ENCODE data around the gene CDK5R1. TPM values are rescaled to one million over a fixed set of nuclear protein-coding genes. Genes with fewer than 3 reads are reported as not detected.

CDK5R1 gene
- total and polyA plus RNA-seq, 3 experiments from 2014 or later: 6.0 to 7.0 (median 6.8) TPM

GRCh38 chr17:32484041-32484461, 2.7 kb upstream of the CDK5R1 start:
- ChIA-PET POLR2A (interaction anchor here (1.8 kb wide), 1 partner anchor 40 kb away, joined by 8 read pairs; the partner anchor contains the start of gene PSMD11), CTCF (interaction anchor here (0.7 to 6.7 kb wide), 27 partner anchors 8 to 393 kb away, joined by 3 to 44 read pairs (median 4); partner anchors contain the start of genes MYO1D and PSMD11)
- no peak for DNase-seq
- H3K4me3 ChIP-seq (ENCODE audit: low read length): no peak overlapping the region
- H3K4me1 ChIP-seq (ENCODE audit: insufficient read depth, low read length): peaks cover 20% of the 10 kb centered on the region
- H3K27me3 ChIP-seq (ENCODE audit: insufficient read depth, low read length, poor library complexity, severe bottlenecking): no peaks in the 10 kb centered on the region
- Mint-ChIP-seq H3K27me3 (peaks cover 0 to 3% of the 10 kb centered on the region in 2 donors), H3K9me3 (no peaks in the 10 kb centered on the region), H3K4me1 (peaks cover 17 to 20% (median 17%) of the 10 kb centered on the region in 3 donors), H3K4me3 (peak overlapping the region in 6 of 7 donors; percentile 3 to 86 (median 56)), H3K36me3 (peaks cover 0 to 49% (median 9%) of the 10 kb centered on the region in 3 donors), H3K27ac (peak overlapping the region in 7 of 8 donors; percentile 0 to 93 (median 56))
- peaks cover 17% of the 10 kb centered on the region for H3K36me3 ChIP-seq (ENCODE audit: insufficient read depth, low read length)
- H3K9me3 ChIP-seq (ENCODE audit: low read length): no peaks in the 10 kb centered on the region
- no peak overlapping the region for H3K27ac ChIP-seq (ENCODE audit: low read depth, low read length)

GRCh38 chr17:32484628-32485027, 2.2 kb upstream of the CDK5R1 start:
- peak overlapping the region in 3 of 8 donors; percentile 17 to 58 (median 46) for H3K27ac Mint-ChIP-seq
- H3K27ac ChIP-seq (ENCODE audit: low read depth, low read length): no peak overlapping the region
- H3K36me3 Mint-ChIP-seq: peaks cover 0 to 48% (median 4%) of the 10 kb centered on the region in 3 donors
- no peak overlapping the region for H3K4me3 ChIP-seq (ENCODE audit: low read length)
- H3K9me3 Mint-ChIP-seq: no peaks in the 10 kb centered on the region
- H3K4me3 Mint-ChIP-seq: peak overlapping the region in 4 of 7 donors; percentile 35 to 86 (median 44)
- H3K36me3 ChIP-seq (ENCODE audit: insufficient read depth, low read length): peaks cover 12% of the 10 kb centered on the region
- H3K9me3 ChIP-seq (ENCODE audit: low read length): no peaks in the 10 kb centered on the region
- H3K4me1 ChIP-seq (ENCODE audit: insufficient read depth, low read length): peaks cover 26% of the 10 kb centered on the region
- H3K27me3 ChIP-seq (ENCODE audit: insufficient read depth, low read length, poor library complexity, severe bottlenecking): no peaks in the 10 kb centered on the region
- DNase-seq: no peak
- peaks cover 0 to 3% of the 10 kb centered on the region in 2 donors for H3K27me3 Mint-ChIP-seq
- CTCF ChIA-PET: interaction anchor here (0.9 to 6.7 kb wide), 15 partner anchors 8 to 393 kb away, joined by 3 to 44 read pairs (median 6); partner anchors contain the start of gene MYO1D
- H3K4me1 Mint-ChIP-seq: peaks cover 22 to 26% (median 22%) of the 10 kb centered on the region in 3 donors
- POLR2A ChIA-PET: interaction anchor here (1.8 kb wide), 1 partner anchor 41 kb away, joined by 8 read pairs; the partner anchor contains the start of gene PSMD11

GRCh38 chr17:32485261-32486110, 1.3 kb upstream of the CDK5R1 start:
- Histone ChIP-seq H3K36me3 (ENCODE audit: insufficient read depth, low read length) (peaks cover 6% of the 10 kb centered on the region), H3K9me3 (ENCODE audit: low read length) (no peaks in the 10 kb centered on the region), H3K4me1 (ENCODE audit: insufficient read depth, low read length) (peaks cover 35% of the 10 kb centered on the region), H3K27ac (ENCODE audit: low read depth, low read length) (no peak overlapping the region), H3K4me3 (ENCODE audit: low read length) (no peak overlapping the region), H3K27me3 (ENCODE audit: insufficient read depth, low read length, poor library complexity, severe bottlenecking) (no peaks in the 10 kb centered on the region)
- H3K4me3 Mint-ChIP-seq: peak overlapping the region; percentile 75 to 86 (median 82)
- H3K9me3 Mint-ChIP-seq: no peaks in the 10 kb centered on the region
- H3K27ac Mint-ChIP-seq: peak overlapping the region; percentile 31 to 92 (median 64)
- peaks cover 29 to 34% (median 31%) of the 10 kb centered on the region in 3 donors for H3K4me1 Mint-ChIP-seq
- no peak for DNase-seq
- peaks cover 0 to 45% (median 4%) of the 10 kb centered on the region in 3 donors for H3K36me3 Mint-ChIP-seq
- peaks cover 0 to 3% of the 10 kb centered on the region in 2 donors for H3K27me3 Mint-ChIP-seq
- ChIA-PET POLR2A (interaction anchor here (1.8 kb wide), 1 partner anchor 41 kb away, joined by 8 read pairs; the partner anchor contains the start of gene PSMD11), CTCF (interaction anchor here (1.2 to 6.7 kb wide), 5 partner anchors 22 to 271 kb away, joined by 3 to 44 read pairs (median 4); no protein-coding TSS in a partner anchor)

GRCh38 chr17:32486111-32486700, 587 bp upstream of the CDK5R1 start:
- Mint-ChIP-seq H3K9me3 (no peaks in the 10 kb centered on the region), H3K4me1 (peaks cover 35 to 41% (median 38%) of the 10 kb centered on the region in 3 donors), H3K27me3 (peaks cover 0 to 3% of the 10 kb centered on the region in 2 donors), H3K36me3 (peaks cover 0 to 39% (median 2%) of the 10 kb centered on the region in 3 donors), H3K27ac (peak overlapping the region in 5 of 8 donors; percentile 42 to 92 (median 66)), H3K4me3 (peak overlapping the region; percentile 75 to 86 (median 82))
- no peaks in the 10 kb centered on the region for H3K27me3 ChIP-seq (ENCODE audit: insufficient read depth, low read length, poor library complexity, severe bottlenecking)
- no peaks in the 10 kb centered on the region for H3K9me3 ChIP-seq (ENCODE audit: low read length)
- no peak overlapping the region for H3K4me3 ChIP-seq (ENCODE audit: low read length)
- H3K36me3 ChIP-seq (ENCODE audit: insufficient read depth, low read length): peaks cover 5% of the 10 kb centered on the region
- ChIA-PET CTCF (interaction anchor here (0.9 to 6.7 kb wide), 5 partner anchors 10 to 391 kb away, joined by 3 to 44 read pairs (median 4); partner anchors contain the start of gene MYO1D), POLR2A (interaction anchor here (0.9 to 1.6 kb wide), 3 partner anchors 23 to 34 kb away, joined by 3 to 23 read pairs (median 3); no protein-coding TSS in a partner anchor)
- peak; percentile 61 to 75 (median 71) for DNase-seq
- no peak overlapping the region for H3K27ac ChIP-seq (ENCODE audit: low read depth, low read length)
- peaks cover 40% of the 10 kb centered on the region for H3K4me1 ChIP-seq (ENCODE audit: insufficient read depth, low read length)

- H3K4me1 Mint-ChIP-seq: peaks cover 48 to 55% (median 52%) of the 10 kb centered on the region in 3 donors
- peaks cover 0 to 3% of the 10 kb centered on the region in 2 donors for H3K27me3 Mint-ChIP-seq
- H3K36me3 ChIP-seq (ENCODE audit: insufficient read depth, low read length): no peaks in the 10 kb centered on the region
- peaks cover 54% of the 10 kb centered on the region for H3K4me1 ChIP-seq (ENCODE audit: insufficient read depth, low read length)
- no peak for DNase-seq
- ChIA-PET POLR2A (interaction anchor here (0.8 to 1.6 kb wide), 6 partner anchors 17 to 388 kb away, joined by 3 to 23 read pairs (median 4); no protein-coding TSS in a partner anchor), CTCF (interaction anchor here (0.9 to 6.7 kb wide), 5 partner anchors 9 to 390 kb away, joined by 3 to 44 read pairs (median 4); partner anchors contain the start of gene MYO1D)
- peak overlapping the region; percentile 87 to 94 (median 92) for H3K4me3 Mint-ChIP-seq
- peaks cover 0 to 26% (median 0%) of the 10 kb centered on the region in 3 donors for H3K36me3 Mint-ChIP-seq
- no peaks in the 10 kb centered on the region for H3K9me3 Mint-ChIP-seq
- peak overlapping the region in 7 of 8 donors; percentile 18 to 91 (median 75) for H3K27ac Mint-ChIP-seq
- peak overlapping the region; percentile 24 for H3K27ac ChIP-seq (ENCODE audit: low read depth, low read length)
- H3K4me3 ChIP-seq (ENCODE audit: low read length): peak overlapping the region; percentile 79
- no peaks in the 10 kb centered on the region for H3K27me3 ChIP-seq (ENCODE audit: insufficient read depth, low read length, poor library complexity, severe bottlenecking)
- H3K9me3 ChIP-seq (ENCODE audit: low read length): no peaks in the 10 kb centered on the region
Observed at GRCh38 chr17:32487473-32488176, 832 bp downstream of the CDK5R1 start.

GRCh38 chr17:32488177-32488542, 1.4 kb downstream of the CDK5R1 start:
- no peak overlapping the region for H3K27ac ChIP-seq (ENCODE audit: low read depth, low read length)
- peak overlapping the region; percentile 79 for H3K4me3 ChIP-seq (ENCODE audit: low read length)
- no peaks in the 10 kb centered on the region for H3K9me3 Mint-ChIP-seq
- CTCF ChIA-PET: interaction anchor here (0.6 to 6.7 kb wide), 4 partner anchors 9 to 120 kb away, joined by 3 to 44 read pairs (median 7); no protein-coding TSS in a partner anchor
- H3K27me3 ChIP-seq (ENCODE audit: insufficient read depth, low read length, poor library complexity, severe bottlenecking): no peaks in the 10 kb centered on the region
- H3K27me3 Mint-ChIP-seq: peaks cover 0 to 3% of the 10 kb centered on the region in 2 donors
- no peaks in the 10 kb centered on the region for H3K9me3 ChIP-seq (ENCODE audit: low read length)
- H3K36me3 ChIP-seq (ENCODE audit: insufficient read depth, low read length): no peaks in the 10 kb centered on the region
- H3K36me3 Mint-ChIP-seq: peaks cover 0 to 24% (median 0%) of the 10 kb centered on the region in 3 donors
- peak overlapping the region in 7 of 8 donors; percentile 18 to 91 (median 75) for H3K27ac Mint-ChIP-seq
- H3K4me3 Mint-ChIP-seq: peak overlapping the region; percentile 87 to 94 (median 92)
- POLR2A ChIA-PET: interaction anchor here (0.8 to 1.6 kb wide), 6 partner anchors 17 to 388 kb away, joined by 3 to 5 read pairs (median 3); no protein-coding TSS in a partner anchor
- DNase-seq: no peak
- H3K4me1 ChIP-seq (ENCODE audit: insufficient read depth, low read length): peaks cover 59% of the 10 kb centered on the region
- peaks cover 53 to 61% (median 58%) of the 10 kb centered on the region in 3 donors for H3K4me1 Mint-ChIP-seq

All from CD8-positive, alpha-beta memory T cell (primary cell).